GM12801 (cell line): ENCODE data around the gene PPP3CA.

Experiments used
- CTCF ChIP-seq: IDR thresholded peaks from one replicate; pipeline ENCODE4 v1.5.1; 2011; ENCODE audit warnings: control low read depth; ENCODE audit not compliant: insufficient read length; ENCODE audit errors: extremely low read depth

Gene PPP3CA

GRCh38 chr4:101254776-101255175, 92.5 kb downstream of the PPP3CA start:
- TF ChIP-seq CTCF: no peak

GRCh38 chr4:101253121-101253520, 94.2 kb downstream of the PPP3CA start:
- no peak for TF ChIP-seq CTCF

- TF ChIP-seq CTCF: no peak
These were observed 94.6 kb downstream of the PPP3CA start for GRCh38 chr4:101252721-101253120.

- TF ChIP-seq CTCF: no peak
These were observed 96.1 kb downstream of the PPP3CA start for GRCh38 chr4:101251261-101251660.

DNA sequence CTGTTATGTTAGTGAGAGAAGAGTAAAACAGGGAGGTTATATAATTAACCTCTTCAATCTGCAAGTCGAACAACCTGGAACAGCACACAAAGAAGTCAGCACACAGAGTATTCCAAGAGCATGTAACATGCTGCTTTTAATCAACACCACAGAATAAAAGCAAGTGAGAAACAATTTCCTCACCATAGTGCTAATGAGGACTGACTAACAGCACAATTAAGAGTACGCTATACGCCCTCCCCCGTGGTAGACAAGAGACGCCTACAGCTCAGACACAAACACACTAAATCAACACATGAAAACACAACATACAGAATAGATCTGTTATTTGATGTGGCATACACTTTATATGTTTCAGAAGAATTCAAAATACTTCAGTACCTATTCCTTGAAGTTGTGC, 103.0 kb downstream of the PPP3CA start:
- TF ChIP-seq CTCF: no peak

DNA sequence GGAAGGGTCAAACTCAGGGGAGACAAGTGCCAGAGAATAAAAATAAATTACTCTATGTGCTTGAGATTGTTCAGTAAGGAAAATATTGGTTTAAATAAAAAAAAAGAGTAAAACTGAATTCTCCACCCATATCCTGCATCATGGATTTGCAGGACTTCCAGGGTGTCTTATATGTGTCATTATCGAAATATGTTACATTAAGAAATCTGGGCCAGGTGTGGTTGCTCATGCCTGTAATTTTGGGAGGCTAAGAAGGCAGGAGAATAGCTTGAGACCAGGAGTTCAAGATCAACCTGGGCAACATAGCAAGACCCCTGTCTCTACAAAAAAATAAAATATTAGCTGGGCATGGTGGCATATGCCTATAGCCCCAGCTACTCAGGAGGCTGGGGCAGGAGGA, 104.9 kb downstream of the PPP3CA start:
- TF ChIP-seq CTCF: no peak

- TF ChIP-seq CTCF: no peak
These were observed 107.2 kb downstream of the PPP3CA start for GRCh38 chr4:101240099-101240498.

DNA sequence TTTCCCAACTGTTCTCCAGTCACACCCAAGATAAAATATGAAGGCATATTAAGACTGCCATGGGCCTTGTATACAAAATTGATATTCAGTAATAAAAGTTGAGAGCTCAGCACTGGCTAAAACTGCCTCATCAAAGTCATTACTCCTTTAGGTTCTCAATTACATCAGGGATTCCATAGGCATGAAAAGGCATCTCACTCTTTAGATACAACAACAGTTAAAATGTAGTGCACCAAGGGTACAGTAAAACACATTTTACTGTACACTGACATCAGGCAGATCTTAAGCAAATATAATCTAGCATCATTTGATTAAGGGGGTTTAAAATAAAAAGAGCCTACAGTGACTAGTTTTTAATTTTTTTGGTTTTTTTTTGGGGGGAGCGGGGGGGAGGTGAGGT, 107.7 kb downstream of the PPP3CA start:
- TF ChIP-seq CTCF: no peak
